Thyroid gland (tissue), 4 donors: Measurements from ENCODE around the gene CRISPLD2.

ENCODE experiments used
- CTCF ChIP-seq, 6 experiments: fragments of 200-600 bp in 3 of 6; fragments of 450-650 bp in 3 of 6; sonication (generic) in 3 of 6; IDR thresholded peaks; one replicate each; pipeline ENCODE4 v1.5.1; 2016 to 2019; ENCODE audit warnings: antibody characterized with exemption in 6 of 6, mild to moderate bottlenecking in 2 of 6, inconsistent platforms in 1 of 6, moderate library complexity in 1 of 6
- POLR2A ChIP-seq, 2 donors: fragments of 450-650 bp; IDR thresholded peaks; one replicate each; pipeline ENCODE4 v1.6.1; 2017; ENCODE audit warnings: antibody characterized with exemption in 2 of 2, mild to moderate bottlenecking in 2 of 2, moderate library complexity in 1 of 2

GRCh38 chr16:84829168-84829965 lies 9.6 kb downstream of the CRISPLD2 start:
- TF ChIP-seq POLR2A (IDR thresholded peaks at IDR 0.05) = no peak
- TF ChIP-seq CTCF (IDR thresholded peaks at IDR 0.05) = no peak
